ENCODE results near the gene ARL2BP. TPM values are rescaled to one million over a fixed set of nuclear protein-coding genes. Genes with fewer than 3 reads are reported as not detected.
A peak's percentile ranks its signal among the peaks of the same experiment; 100 is the strongest.

ARL2BP gene
- total RNA-seq, 1 donor from 2014 or later, result 60.0 TPM

DNA sequence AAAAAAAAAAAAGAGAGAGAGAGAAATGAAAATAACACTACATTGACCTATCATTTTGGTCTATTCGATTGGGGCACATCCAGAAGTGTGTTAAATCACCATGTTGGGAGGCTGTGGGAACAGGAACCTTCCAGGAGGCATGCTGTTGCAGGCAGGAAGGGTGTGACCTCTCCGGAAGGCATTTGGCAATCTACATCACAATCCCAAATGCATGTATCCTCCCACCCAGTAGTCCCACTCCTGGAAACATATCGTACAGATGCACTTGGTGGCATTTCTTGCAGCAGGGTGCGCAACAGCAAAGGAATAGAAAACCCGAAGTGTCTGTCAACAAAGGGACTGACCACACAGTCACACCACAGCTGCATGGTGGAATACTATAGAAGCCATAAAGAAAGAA, 31.5 kb downstream of the ARL2BP start:
- Histone ChIP-seq H3K36me3 (no peaks in the 10 kb centered on the region), H3K27me3 (no peaks in the 10 kb centered on the region), H3K4me3 (no peak overlapping the region), H3K4me1 (peaks cover 38% of the 10 kb centered on the region), H3K9me3 (no peaks in the 10 kb centered on the region), H3K27ac (peak overlapping the region; percentile 2)
- intact Hi-C loops (cut with DNase I), result no loop called here
- ATAC-seq (peak; percentile 81), DNase-seq (no peak)
- TF ChIP-seq, protein P1, sequence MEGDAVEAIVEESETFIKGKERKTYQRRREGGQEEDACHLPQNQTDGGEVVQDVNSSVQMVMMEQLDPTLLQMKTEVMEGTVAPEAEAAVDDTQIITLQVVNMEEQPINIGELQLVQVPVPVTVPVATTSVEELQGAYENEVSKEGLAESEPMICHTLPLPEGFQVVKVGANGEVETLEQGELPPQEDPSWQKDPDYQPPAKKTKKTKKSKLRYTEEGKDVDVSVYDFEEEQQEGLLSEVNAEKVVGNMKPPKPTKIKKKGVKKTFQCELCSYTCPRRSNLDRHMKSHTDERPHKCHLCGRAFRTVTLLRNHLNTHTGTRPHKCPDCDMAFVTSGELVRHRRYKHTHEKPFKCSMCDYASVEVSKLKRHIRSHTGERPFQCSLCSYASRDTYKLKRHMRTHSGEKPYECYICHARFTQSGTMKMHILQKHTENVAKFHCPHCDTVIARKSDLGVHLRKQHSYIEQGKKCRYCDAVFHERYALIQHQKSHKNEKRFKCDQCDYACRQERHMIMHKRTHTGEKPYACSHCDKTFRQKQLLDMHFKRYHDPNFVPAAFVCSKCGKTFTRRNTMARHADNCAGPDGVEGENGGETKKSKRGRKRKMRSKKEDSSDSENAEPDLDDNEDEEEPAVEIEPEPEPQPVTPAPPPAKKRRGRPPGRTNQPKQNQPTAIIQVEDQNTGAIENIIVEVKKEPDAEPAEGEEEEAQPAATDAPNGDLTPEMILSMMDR (IDR thresholded peaks at IDR 0.05), result no peak

DNA sequence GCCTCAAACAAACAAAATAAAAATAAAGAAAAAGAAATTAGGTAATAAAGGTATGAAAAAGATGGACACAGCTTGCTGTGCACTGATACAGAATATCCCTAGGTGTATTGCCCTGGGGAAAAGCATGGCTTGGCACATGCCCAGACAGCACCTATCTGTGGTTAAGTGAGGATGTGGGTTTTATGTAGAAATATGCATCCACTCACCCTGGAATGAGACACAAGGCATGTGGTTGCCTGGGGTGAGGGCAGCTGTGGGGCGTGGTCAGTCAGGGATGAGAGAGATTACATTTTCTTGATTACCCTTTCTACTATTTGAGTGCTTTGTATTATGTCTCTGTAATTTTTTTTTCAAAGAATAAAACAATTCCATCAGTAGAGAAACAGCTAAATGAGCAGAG, 32.5 kb downstream of the ARL2BP start:
- Histone ChIP-seq H3K4me1 (peaks cover 34% of the 10 kb centered on the region), H3K27me3 (no peaks in the 10 kb centered on the region), H3K27ac (peak overlapping the region; percentile 58), H3K36me3 (no peaks in the 10 kb centered on the region), H3K4me3 (no peak overlapping the region), H3K9me3 (no peaks in the 10 kb centered on the region)
- DNase-seq (no peak), ATAC-seq (peak; percentile 49)
- intact Hi-C loops (cut with DNase I), result no loop called here
- TF ChIP-seq, protein P1 (IDR thresholded peaks at IDR 0.05), result no peak

DNA sequence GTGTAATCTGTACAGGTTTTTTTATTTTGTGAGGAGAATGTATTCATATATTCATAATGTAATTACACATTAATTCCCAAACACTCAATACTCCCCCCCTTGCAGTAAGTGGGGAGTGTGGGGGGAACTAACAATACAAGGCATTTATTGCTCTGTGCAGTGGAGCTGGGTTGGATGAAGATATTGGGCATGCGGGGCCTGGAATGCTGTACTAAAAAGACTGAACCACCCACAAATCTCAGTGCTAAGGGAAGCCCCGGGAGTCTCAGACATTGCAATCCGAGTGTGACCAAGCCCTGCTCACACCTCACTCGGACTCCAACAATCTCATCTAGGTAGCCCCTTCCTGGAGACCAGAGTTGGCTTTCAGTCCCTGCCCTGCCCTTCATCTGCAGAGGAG, 33.4 kb downstream of the ARL2BP start:
- no peak for ATAC-seq
- H3K9me3 ChIP-seq, result no peaks in the 10 kb centered on the region
- TF ChIP-seq, protein P1 (IDR thresholded peaks at IDR 0.05), result no peak
- no peak for DNase-seq
- intact Hi-C loops (cut with DNase I), result no loop called here
- peak overlapping the region; percentile 58 for H3K27ac ChIP-seq
- no peaks in the 10 kb centered on the region for H3K36me3 ChIP-seq
- no peak overlapping the region for H3K4me3 ChIP-seq
- peaks cover 4% of the 10 kb centered on the region for H3K27me3 ChIP-seq
- H3K4me1 ChIP-seq, result peaks cover 34% of the 10 kb centered on the region

DNA sequence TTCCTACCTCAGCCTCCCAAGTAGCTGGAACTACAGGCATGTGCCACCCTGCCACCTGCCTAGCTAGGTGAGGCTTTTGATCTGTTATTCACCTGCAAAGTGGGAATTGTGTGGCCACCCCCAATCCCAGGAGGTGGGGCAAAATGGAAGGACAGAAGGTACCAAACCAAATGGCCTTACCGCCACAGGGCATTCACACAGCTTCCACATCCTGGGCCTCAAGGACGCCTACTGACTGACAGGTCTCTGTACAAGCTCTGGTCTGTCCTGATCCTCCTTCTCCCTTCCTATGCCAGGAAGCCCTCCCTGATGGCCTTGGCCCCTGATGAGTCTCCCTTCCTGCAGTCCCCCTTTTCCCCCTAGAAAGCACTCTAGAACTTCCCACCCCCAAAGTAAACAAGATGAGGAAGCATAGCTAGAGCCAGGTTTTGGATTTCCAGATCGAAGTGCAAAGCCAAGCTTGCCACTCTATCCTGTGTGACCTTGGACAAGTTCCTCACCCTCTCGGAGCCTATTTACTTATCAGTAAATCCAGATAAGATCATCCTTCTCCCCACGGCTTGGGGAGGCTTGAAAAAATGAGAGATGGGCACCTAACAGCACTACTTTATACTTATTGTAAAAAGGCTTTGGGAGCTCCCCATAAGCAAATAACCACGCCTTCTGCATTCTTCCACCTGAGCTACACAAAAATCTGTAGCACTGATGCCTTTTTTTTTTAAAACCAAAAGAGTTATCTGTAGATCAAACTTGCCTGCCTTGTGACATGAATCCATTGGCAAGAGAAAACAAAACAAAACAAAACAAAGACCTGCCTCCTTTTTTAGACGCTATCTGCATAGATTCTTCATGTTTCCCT, 35.0 kb downstream of the ARL2BP start:
- Histone ChIP-seq H3K9me3 (no peaks in the 10 kb centered on the region), H3K27ac (no peak overlapping the region), H3K36me3 (no peaks in the 10 kb centered on the region), H3K4me3 (no peak overlapping the region), H3K27me3 (peaks cover 19% of the 10 kb centered on the region), H3K4me1 (peaks cover 34% of the 10 kb centered on the region)
- TF ChIP-seq, protein P1 (IDR thresholded peaks at IDR 0.05), result no peak
- intact Hi-C loops (cut with DNase I), result no loop called here
- ATAC-seq (no peak), DNase-seq (no peak)

DNA sequence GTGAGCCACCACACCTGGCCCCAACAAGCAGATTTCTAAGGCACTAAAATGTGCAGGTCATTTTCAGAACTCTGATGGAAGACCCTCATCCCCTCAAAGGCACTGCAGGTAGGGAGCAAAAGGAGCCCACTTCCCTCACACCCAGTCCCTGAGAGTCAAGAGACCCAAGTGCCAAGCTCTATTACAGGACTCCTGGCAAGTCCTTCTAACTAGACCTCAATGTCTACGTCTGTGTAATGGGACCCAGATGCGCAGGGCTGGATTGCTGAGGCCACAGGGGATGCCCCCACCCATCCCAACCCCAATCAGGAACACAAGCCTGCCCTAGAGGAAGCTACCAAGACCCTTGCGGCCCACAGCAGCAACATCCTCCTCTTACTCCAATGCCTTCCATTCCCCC, 36.7 kb downstream of the ARL2BP start:
- H3K36me3 ChIP-seq, result no peaks in the 10 kb centered on the region
- peaks cover 20% of the 10 kb centered on the region for H3K4me1 ChIP-seq
- H3K4me3 ChIP-seq, result no peak overlapping the region
- H3K27me3 ChIP-seq, result peaks cover 21% of the 10 kb centered on the region
- H3K27ac ChIP-seq, result no peak overlapping the region
- ATAC-seq (no peak), DNase-seq (no peak)
- intact Hi-C loops (cut with DNase I), result no loop called here
- TF ChIP-seq, protein P1 (IDR thresholded peaks at IDR 0.05), result no peak
- H3K9me3 ChIP-seq, result no peaks in the 10 kb centered on the region

All from upper lobe of right lung (tissue), 1 donor.